T-helper 2 cell treated with Interferon-gamma antibody and Interleukin-4, amounts not matched to agents 100 ng/mL and 5 ng/mL, for 36 hours (primary cell): ENCODE measurements around the gene NKG7. TPM values are rescaled to one million over a fixed set of nuclear protein-coding genes. Genes with fewer than 3 reads are reported as not detected.

Source experiments
- intact Hi-C: fragments of 100-400 bp; cut with micrococcal nuclease; formaldehyde crosslinking; loops from one replicate; pipeline ENCODE4 v1.15.1; 2023
- total RNA-seq: library from RNA; stranded (reverse); gene quantifications from 2 replicates; pipeline ENCODE4 v1.2.3, GENCODE V29; 2022

Gene NKG7
- total RNA-seq, 1 donor from 2014 or later = 136 TPM

- intact Hi-C loops = no loop called here
Measured at GRCh38 chr19:51364200-51365106, 8.0 kb downstream of the NKG7 start.

GRCh38 chr19:51361239-51361638 lies 11.2 kb downstream of the NKG7 start:
- intact Hi-C loops = no loop called here

- intact Hi-C loops = no loop called here
Measured at GRCh38 chr19:51359294-51359693, 13.2 kb downstream of the NKG7 start.

DNA sequence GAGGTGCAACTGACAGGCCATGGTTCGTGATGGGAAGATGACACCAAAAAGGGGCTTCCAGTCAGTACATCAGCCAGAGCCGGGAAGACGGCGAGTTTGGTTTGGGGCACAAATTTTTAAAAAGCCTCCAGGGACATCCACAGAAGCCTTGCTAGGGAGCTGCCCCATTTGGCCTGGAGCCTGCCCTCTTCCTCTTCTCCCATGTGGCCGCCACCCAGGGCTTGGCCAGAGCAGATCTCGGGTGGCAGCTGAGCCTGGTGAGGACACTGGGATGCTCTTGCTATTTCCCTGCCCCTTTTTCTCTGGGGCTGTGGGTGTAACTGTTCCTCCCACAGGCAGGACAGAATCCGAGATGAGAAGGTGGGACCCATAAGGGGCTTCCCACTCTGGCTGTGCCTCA lies 14.5 kb downstream of the NKG7 start:
- intact Hi-C loops = no loop called here

DNA sequence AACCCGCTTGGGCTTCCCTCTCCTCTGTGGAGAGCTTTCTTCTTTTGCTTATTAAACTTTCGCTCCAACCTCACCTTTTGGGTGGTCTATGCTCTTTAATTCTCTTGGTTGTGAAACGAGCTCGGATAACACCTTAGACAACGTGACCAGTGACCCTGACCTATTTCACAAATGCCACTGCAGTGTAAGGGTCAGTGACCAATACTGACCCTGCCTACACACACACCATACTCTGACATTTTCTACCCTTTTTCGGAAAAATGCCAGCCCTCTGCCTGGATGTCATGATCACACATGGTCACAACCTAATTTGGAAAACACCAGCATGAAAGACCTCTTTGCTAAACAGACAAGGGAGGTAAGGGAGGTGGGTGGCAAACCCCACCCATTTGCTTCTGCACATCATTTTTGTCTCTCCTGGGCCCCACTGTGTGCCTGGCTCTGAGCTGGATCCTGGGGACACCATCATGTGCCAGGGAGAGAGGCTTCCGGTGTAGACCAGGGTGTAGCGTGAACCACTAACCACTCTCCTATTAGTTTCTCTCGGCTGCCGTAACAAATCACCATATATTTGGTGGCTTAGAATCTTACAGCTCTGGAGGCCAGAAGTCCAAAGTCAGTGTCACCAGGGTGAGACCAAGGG lies 16.2 kb downstream of the NKG7 start:
- intact Hi-C loops = no loop called here

DNA sequence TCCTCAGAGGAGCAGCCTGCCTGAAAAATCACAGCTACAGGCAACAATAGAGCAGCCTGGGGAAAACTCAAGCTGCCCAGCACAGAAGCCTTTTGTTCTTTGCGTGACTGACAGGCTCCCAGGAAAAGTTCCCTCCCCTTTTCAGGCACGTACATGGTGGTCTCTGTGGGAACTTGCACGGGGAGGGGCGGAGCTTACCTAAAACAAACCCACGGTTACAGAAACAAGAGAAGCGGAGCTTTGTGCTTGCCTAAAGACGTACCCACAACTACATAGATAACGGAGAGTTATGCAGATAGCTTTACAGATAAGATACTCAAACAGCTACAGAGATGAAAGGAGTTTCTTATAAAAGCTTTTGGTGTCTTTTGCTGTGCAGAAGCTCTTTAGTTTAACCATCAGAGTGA lies 17.7 kb downstream of the NKG7 start:
- intact Hi-C loops = loop anchor here (1.0 kb wide), 1 partner anchor 13 kb away; no protein-coding TSS in a partner anchor

GRCh38 chr19:51354103-51354741 lies 18.2 kb downstream of the NKG7 start:
- intact Hi-C loops = no loop called here

DNA sequence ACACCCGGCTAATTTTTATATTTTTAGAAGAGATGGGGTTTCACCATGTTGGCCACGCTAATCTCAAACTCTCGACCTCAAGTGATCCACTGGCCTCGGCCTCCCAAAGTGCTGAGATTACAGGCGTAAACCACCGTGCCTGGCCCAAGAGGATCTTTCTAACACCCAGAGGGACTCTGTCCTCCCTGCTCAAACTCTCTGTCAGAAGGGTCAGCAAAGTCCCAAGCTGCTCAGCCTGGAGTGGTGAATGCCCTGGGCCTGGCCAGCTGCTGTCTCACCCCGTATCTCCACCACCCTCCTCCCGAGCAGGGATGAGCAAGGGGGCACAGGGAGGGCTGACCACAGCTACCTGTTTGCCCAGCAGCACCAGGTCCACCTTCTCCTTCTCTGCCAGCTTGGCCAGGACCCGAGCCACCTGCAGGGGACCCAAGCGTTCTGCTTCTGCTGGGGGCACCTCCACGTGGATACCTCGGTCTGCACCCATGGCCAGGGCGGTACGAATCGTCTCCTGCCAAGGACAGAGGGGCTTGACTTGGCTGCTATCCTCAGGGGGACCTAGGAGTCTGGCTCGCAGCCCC lies 19.6 kb downstream of the NKG7 start:
- intact Hi-C loops = no loop called here

DNA sequence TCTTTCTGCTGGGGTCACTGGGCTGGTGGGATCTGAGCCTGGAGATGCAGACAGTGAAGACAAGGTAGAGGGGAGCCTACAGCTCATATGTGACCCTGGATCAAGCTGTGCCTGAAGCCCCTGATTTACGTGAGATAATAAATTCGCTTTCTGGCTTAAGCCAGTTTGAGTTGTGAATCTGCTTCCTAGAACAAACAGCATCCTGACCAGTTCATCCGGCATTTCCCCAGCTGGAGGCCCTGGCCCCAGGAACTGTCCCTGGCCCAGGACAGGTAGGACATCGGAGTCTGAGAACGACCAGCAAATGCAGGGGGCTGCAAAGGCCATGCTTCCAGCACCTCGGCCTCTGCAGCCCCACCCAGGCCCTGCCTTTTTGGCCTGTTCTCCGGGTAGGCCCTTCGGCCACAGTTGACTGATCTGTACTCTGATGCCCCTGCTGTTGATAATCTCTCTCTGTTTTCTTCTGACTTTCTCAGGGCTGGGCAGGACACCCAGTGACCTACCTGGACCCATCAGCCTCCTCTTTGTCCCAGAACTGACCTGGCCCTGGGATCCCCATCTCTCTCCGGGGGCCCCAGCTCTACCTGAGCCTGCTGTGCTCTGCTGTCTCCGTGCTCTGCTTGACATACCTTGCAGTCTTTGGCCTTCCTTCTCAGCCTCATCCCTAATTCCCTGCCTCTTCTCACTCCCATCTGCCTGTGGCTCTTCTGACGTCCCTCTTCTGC lies 21.0 kb downstream of the NKG7 start:
- intact Hi-C loops = no loop called here

DNA sequence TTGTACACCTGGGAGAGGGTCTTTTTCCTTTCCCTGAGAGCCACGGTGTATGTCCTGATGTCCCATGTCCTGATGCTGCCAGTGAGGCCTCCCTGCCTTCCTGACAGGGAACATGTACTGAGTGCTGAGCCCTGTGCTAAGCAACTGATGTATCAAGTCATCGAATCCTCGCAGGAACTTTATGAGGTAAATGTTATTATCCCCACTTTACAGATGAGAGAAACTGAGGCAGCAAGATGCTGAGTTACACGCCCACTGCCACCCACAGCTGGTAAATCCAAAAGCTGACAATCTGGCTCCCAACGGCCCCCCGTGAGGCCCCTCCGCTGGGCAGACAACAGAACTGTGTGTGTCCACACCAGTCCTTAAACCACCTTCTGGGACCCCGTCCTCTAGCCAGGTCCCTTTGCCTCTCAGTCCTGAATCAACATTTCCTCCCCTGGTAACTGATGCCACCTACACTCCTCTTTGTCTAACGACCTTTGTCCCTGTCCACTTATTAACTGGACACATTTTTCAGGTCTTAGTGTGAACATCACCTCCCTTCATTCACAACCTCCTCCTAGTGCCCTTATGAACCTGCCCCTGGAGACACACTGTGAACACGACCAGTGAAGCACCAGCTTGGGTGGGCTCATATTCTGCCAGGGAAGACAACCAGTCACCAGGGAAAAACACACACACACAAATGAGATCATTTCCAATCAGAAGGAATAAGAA lies 25.1 kb downstream of the NKG7 start:
- intact Hi-C loops = no loop called here

GRCh38 chr19:51346742-51347141 lies 25.7 kb downstream of the NKG7 start:
- intact Hi-C loops = no loop called here

DNA sequence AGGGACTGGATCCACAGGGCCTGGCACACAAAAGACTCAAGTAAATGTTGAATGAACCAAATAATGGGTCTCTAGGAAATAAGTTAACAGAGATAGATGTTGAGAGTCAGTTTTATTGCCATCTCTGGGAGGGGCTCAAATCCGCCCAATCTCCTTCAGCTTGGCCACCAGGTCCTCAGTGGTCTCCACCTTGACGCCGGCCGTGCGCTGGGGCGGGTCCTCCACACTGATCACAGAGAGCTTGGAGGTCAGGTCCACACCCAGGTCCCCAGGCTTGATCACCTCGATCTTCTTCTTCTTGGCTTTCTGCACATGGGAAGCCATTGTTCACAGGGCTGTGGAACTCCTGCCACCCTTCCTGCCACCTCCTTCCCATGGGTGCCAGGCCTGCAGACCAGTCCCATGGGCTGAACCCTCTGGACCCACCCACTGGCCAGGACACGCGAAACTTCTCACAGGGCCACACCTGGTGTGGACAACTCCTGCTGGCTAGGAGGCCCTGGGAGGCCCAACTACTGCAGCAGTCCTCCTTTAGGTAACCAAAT lies 27.3 kb downstream of the NKG7 start:
- intact Hi-C loops = no loop called here

DNA sequence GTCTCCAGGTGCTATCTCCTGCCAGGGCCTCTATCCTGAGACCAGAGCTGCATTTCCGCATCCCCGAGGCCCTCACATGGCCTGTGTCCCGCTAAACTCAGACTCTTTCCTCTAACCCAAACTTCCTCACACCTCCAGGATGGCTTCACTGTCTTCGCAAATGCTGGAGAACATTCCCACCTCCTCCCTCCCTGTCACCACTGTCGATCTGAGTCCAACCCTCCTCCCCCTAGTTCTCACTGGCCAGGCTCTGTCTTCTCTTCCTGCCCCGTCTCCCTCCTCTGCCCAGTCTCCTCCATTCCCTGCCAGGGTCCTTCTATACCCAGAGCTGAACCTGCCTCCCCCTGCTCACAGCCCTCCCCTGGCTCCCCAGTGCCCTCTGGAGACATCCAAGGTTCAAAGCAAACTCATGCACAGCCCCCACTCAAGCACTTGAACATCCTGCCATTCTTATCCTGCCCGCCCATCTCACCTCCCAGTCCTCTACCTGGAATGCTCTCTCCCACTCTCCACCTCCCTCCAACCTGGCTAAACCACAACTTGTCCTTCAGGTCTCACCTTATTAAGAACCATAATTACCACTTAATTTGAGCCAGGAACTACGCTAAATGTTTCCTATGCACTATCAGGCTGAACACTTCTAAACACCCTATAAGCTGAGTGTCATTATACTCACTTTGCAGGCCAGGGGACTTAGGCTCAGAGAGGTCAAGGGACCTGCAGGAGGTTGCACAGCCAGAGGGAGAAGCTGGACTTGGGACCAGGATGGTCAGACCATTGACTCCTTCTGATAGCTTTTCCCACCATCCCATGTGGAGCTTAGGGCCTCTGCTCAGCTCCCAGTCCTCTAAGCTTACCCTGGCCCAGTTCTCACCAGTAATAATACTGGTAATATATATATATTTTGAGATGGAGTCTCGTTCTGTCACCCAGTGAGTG lies 29.6 kb downstream of the NKG7 start:
- intact Hi-C loops = no loop called here

- intact Hi-C loops = no loop called here
Measured at GRCh38 chr19:51341976-51342580, 30.4 kb downstream of the NKG7 start, which contains the start of gene VSIG10L. Gene VSIG10L, minus strand, starts transcription at chr19:51342139. Its CDS starts 15 bp downstream, at chr19:51342124.

DNA sequence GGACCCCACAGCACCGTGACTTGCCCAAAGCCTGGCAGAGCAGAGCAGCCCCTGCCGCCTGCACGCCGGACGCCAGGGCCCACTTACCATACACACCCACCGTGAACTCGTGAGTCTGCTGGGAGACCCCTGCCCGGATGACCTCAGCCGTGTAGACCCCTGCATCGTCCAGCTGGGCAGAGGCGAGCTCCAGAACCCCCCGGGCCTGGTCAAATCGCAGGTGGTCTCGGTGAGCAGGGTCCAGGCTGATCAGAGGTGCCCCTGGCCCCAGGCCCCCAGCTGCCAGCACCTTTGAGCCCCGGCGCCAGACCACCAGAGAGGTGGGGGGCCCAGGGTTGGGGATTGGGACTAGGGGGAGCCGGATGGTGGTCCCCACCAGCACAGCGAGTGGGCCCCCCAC lies 31.4 kb downstream of the NKG7 start:
- intact Hi-C loops = no loop called here

DNA sequence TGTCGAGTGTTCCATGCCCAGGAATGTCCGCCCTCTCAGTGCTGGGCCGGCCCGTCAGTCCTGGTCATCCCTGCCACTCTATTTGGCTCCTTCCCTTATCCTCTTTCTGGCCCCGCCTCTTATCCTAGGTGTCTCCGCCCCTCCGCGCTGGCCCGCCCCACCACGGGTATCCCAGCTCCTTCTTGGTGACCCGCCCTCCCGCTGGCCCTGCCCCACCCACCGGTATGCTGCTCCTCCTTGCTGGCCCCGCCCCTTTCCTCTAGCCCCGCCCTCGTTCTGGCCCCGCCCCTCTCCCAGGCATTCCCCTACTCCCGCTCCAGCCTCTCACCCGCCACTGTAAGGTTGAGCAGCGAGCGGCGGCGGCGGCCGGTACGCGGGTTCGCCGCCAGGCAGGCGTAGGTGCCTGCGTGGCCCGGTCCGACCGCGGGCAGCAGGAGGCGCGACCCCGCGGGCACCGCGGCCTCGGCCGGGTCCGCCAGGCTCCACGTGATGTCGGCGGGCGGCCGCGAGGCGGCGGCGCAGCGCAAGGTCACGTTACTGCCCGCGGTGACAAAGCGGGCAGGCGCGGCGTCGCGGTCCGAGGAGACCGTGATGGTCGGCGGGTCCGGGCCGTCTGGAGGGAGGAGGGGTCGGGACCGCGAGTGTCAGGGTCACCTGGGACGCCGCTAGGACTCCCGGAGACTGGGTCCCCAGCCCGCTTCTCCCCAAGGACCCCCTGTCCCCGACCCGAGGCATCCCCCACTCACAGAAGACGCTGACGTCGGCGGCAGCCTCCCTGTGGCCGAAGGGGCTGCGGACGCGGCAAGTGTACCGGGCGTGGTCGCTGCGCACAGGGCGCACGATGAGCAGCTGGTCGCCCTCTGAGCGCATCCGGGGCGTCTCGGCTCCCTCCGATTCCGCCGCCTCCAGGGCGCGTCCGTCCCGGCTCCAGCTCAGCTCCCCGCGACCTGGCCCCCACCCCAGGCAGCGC lies 32.5 kb downstream of the NKG7 start:
- intact Hi-C loops = loop anchor here (1.0 to 5.0 kb wide), 7 partner anchors 13 to 317 kb away; no protein-coding TSS in a partner anchor

DNA sequence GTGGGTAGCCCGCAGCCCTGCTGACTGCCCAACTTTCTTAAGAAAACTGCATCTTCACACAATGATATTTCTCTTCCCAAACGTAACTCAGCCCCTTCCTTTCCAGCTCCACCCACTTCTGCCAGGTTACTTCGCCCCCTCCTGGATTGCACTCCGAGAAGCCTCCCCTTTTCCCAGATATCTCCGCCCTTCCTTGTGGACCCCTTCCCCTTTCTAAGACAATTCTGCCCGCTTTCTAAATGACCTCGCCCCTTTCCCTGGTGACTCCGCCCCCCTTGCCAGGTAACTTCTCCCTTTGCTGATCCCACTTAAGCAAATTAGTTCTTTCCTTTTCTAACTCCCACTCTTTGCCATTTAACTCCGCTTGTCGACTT lies 33.2 kb downstream of the NKG7 start:
- intact Hi-C loops = loop anchor here (1.0 to 5.0 kb wide), 7 partner anchors 12 to 318 kb away; no protein-coding TSS in a partner anchor
